Fibroblast of lung (primary cell): ENCODE data around the gene DDTL.

Experiments
- EZH2 ChIP-seq: IDR thresholded peaks from 2 replicates; pipeline ENCODE4 v1.5.1; 2012; ENCODE audit warnings: low read length, control low read depth, mild to moderate bottlenecking; ENCODE audit errors: missing control alignments
- TF ChIP-seq, protein P1 (sequence below), 2 donors: IDR thresholded peaks in 1 of 2; conservative IDR thresholded peaks in 1 of 2; 1 replicate in 1 of 2; 2 replicates in 1 of 2; pipeline ENCODE4 v1.5.1; 2011 to 2012; ENCODE audit warnings: low read length in 2 of 2, control low read depth in 1 of 2, inconsistent platforms in 1 of 2, low read depth in 1 of 2, mild to moderate bottlenecking in 1 of 2

DNA sequence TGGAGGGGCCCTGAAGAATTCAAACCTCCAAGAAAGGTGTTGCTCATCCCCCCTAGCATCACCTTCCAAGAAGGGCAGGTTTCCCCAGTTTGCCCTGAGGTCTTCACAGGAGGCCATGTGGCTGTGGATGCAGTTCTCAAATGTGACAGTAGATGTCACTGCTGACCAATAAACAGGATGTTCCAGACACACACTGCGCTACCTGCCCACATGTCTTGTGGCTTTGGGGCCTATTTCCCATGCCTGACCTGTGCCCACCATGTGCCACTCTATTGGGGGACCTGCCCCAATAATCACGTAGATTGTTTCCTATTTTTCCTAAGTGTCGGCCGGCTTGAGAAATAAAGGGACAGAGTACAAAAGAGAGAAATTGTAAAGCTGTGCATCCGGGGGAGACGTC is 17.7 kb downstream of the DDTL start:
- TF ChIP-seq, protein P1, sequence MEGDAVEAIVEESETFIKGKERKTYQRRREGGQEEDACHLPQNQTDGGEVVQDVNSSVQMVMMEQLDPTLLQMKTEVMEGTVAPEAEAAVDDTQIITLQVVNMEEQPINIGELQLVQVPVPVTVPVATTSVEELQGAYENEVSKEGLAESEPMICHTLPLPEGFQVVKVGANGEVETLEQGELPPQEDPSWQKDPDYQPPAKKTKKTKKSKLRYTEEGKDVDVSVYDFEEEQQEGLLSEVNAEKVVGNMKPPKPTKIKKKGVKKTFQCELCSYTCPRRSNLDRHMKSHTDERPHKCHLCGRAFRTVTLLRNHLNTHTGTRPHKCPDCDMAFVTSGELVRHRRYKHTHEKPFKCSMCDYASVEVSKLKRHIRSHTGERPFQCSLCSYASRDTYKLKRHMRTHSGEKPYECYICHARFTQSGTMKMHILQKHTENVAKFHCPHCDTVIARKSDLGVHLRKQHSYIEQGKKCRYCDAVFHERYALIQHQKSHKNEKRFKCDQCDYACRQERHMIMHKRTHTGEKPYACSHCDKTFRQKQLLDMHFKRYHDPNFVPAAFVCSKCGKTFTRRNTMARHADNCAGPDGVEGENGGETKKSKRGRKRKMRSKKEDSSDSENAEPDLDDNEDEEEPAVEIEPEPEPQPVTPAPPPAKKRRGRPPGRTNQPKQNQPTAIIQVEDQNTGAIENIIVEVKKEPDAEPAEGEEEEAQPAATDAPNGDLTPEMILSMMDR (conservative IDR thresholded peaks at IDR 0.05 in 1 of 2, IDR thresholded peaks at IDR 0.05 in 1 of 2; ENCODE audit: low read depth in 1 of 2, low read length in 2 of 2): peak; percentile 44 to 58
- no peak for TF ChIP-seq EZH2
